Measurements from ENCODE around the gene TMEM129.

DNA sequence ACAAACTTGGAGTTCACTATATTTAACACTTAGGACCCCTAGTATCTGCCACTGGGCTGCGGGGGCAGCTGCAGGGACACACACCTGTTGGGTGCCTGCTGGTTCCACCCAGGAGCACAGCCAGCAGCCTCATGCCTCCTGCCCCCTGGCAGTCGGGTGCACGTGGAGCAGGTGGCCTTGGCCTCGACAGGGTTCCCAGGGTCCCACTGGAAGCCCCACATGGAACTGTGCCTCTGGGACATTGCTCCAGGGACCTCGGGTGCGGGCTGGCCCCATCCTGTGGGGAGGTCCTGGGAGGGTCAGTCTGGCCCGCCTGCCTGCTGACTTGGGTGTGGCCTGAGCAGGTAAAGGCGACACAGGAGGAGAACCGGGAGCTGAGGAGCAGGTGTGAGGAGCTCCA lies 18.2 kb upstream of the TMEM129 start:
- no peak for TF ChIP-seq SIN3A (IDR thresholded peaks at IDR 0.05; ENCODE audit: low read depth, low read length)
- no peak for TF ChIP-seq ETV6 (conservative IDR thresholded peaks at IDR 0.05 in 1 of 2, IDR thresholded peaks at IDR 0.05 in 1 of 2; ENCODE audit: borderline replicate concordance in 1 of 2, low read depth in 1 of 2)
- no peak for TF ChIP-seq POLR2AphosphoS5 (IDR thresholded peaks at IDR 0.05; ENCODE audit: low read length)
- TF ChIP-seq, protein P1, sequence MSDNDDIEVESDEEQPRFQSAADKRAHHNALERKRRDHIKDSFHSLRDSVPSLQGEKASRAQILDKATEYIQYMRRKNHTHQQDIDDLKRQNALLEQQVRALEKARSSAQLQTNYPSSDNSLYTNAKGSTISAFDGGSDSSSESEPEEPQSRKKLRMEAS (IDR thresholded peaks at IDR 0.05; ENCODE audit: low read depth, low read length), result no peak
- no peak for TF ChIP-seq ESRRA (IDR thresholded peaks at IDR 0.05; ENCODE audit: low read length)

Data from GM12878 (cell line).